ENCODE measurements around the gene AKT1. TPM values are rescaled to one million over a fixed set of nuclear protein-coding genes. Genes with fewer than 3 reads are reported as not detected.

The AKT1 gene
- total and polyA plus RNA-seq, 2 of the 4 experiments (the other 2 are of a cell fraction): 193 to 221 TPM

DNA sequence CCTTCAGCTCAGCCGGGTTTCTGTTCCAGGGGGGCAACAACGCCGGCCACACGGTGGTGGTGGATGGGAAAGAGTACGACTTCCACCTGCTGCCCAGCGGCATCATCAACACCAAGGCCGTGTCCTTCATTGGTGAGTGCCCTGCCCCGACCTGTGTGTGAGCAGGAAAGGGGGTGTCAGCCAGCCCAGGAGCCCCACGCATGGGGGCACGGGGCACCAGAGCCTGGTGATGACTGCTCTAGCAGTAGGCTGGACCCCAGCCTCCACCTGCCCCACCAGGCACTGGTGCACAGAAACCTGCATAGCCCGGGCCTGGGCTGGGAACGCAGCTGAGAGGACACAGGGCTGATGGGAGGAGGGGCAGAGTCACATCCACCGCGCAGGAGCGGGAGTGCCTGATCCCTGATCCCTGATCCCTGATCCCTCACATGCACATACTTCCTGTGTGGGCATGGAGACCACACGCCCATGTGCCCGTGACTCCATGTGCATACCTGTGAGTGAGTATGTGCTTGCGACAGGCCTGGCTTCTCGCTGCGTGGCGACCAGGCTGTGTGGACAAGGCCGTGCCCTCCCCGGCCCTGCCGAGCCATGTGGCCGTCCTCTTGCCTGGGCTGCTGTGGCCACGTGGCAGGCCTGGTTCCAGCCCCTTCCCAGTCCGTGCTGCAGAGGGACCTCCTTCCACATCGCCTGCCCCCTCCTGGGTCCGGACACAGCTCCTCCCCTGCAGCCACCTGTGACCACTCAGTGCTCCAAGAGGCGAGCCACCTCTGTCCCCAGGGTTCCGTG, 60.4 kb downstream of the AKT1 start:
- Histone ChIP-seq H3K9me3 (ENCODE audit: control insufficient read depth, insufficient read depth, low read length) (no peaks in the 10 kb centered on the region), H2BK120ac (ENCODE audit: low read depth, low read length) (peak overlapping the region; percentile 30), H4K20me1 (ENCODE audit: insufficient read depth, low read length) (no peaks in the 10 kb centered on the region), H2BK15ac (ENCODE audit: low read depth, low read length) (peak overlapping the region; percentile 36; the same call in 2 of the 3 replicates), H3K9me1 (ENCODE audit: insufficient read depth, low read length) (peaks cover 5% of the 10 kb centered on the region; the same call in 1 of the 2 replicates), H3K4me2 (ENCODE audit: low read depth, low read length) (no peak overlapping the region), H2AFZ (replicated peaks; ENCODE audit: low read length, poor library complexity) (peak overlapping the region; percentile 69), H4K8ac (ENCODE audit: low read depth in 2 of 2, low read length in 2 of 2) (peak overlapping the region; percentile 11 to 81; a peak in 3 of 4 replicates), H3K36me3 (ENCODE audit: control insufficient read depth, insufficient read depth, low read length) (peaks cover 3% of the 10 kb centered on the region), H2BK5ac (ENCODE audit: low read depth, low read length, poor library complexity, severe bottlenecking) (peak overlapping the region; percentile 61), H3K18ac (ENCODE audit: low read depth, low read length) (peak overlapping the region; percentile 68), H2BK20ac (ENCODE audit: low read depth, low read length) (no peak overlapping the region), H3K79me1 (ENCODE audit: low read depth in 1 of 2, low read length in 2 of 2) (no peaks in the 10 kb centered on the region), H4K5ac (ENCODE audit: low read depth, low read length) (peak overlapping the region; percentile 71; the same call in 1 of the 2 replicates), H3K4ac (ENCODE audit: low read depth, low read length) (peak overlapping the region; percentile 23; the same call in 1 of the 2 replicates), H2AK9ac (replicated peaks; ENCODE audit: low read depth, low read length, poor library complexity) (peak overlapping the region; percentile 57), H3K4me3 (ENCODE audit: insufficient read depth, low read depth, low read length) (no peak overlapping the region), H3K9ac (ENCODE audit: low read depth, low read length) (0 out of 2 replicates have a peak overlapping the region, but pooled peaks have one; percentile 17), H3K27me3 (ENCODE audit: control insufficient read depth, insufficient read depth, low read length) (no peaks in the 10 kb centered on the region), H3K27ac (ENCODE audit: insufficient read depth, low read length) (no peak overlapping the region; the same call in 1 of the 2 replicates), H4K91ac (ENCODE audit: insufficient read depth, low read depth, low read length) (peak overlapping the region; percentile 96; the same call in 1 of the 2 replicates), H2AK5ac (ENCODE audit: low read depth, low read length) (peak overlapping the region; percentile 98), H3K23ac (ENCODE audit: low read depth, low read length) (peak overlapping the region; percentile 43; the same call in 1 of the 2 replicates), H3K56ac (ENCODE audit: extremely low read depth, insufficient read depth, low read length) (no peak overlapping the region; the same call in 1 of the 2 replicates), H3K14ac (replicated peaks; ENCODE audit: low read depth, low read length) (peak overlapping the region; percentile 84; the same call in 1 of the 2 replicates), H3K4me1 (ENCODE audit: control insufficient read depth, insufficient read depth, low read length) (peaks cover 15% of the 10 kb centered on the region)
- 89% methylated on average over 10 of the region's 31 CpGs; no CpG with 5 or more reads in 1 of the 2 experiments for WGBS, 2 experiments (ENCODE audit: extremely low coverage in 2 of 2, insufficient read length in 1 of 2)
- no peak for ATAC-seq (ENCODE audit: low read depth)
- intact Hi-C loops (cut with micrococcal nuclease): no loop called here
- in situ Hi-C loops (cut with MboI; ENCODE audit: low sequenced_read_pairs): no loop called here
- no peak for DNase-seq
- ChIA-PET CTCF (no interaction called here), POLR2A (ENCODE audit: unreplicated experiment) (no interaction called here)
- BruUV-seq (replicated peaks): no TSS peak
- no peak for TF ChIP-seq BHLHE40 (IDR thresholded peaks at IDR 0.05; ENCODE audit: low read depth, low read length)
- TF ChIP-seq, protein P1, sequence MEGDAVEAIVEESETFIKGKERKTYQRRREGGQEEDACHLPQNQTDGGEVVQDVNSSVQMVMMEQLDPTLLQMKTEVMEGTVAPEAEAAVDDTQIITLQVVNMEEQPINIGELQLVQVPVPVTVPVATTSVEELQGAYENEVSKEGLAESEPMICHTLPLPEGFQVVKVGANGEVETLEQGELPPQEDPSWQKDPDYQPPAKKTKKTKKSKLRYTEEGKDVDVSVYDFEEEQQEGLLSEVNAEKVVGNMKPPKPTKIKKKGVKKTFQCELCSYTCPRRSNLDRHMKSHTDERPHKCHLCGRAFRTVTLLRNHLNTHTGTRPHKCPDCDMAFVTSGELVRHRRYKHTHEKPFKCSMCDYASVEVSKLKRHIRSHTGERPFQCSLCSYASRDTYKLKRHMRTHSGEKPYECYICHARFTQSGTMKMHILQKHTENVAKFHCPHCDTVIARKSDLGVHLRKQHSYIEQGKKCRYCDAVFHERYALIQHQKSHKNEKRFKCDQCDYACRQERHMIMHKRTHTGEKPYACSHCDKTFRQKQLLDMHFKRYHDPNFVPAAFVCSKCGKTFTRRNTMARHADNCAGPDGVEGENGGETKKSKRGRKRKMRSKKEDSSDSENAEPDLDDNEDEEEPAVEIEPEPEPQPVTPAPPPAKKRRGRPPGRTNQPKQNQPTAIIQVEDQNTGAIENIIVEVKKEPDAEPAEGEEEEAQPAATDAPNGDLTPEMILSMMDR (conservative IDR thresholded peaks at IDR 0.05; ENCODE audit: low read depth, low read length): no peak
- no peak for TF ChIP-seq MAZ (IDR thresholded peaks at IDR 0.05; ENCODE audit: borderline replicate concordance, low read depth, low read length)
- dilution Hi-C loops (cut with HindIII; ENCODE audit: low sequenced_read_pairs, unreplicated experiment): no loop called here
